Measurements from ENCODE around the gene HIRIP3. TPM values are rescaled to one million over a fixed set of nuclear protein-coding genes. Genes with fewer than 3 reads are reported as not detected.

The HIRIP3 gene
- polyA plus RNA-seq, 3 donors: 3.3 to 4.8 (median 3.7) TPM

DNA sequence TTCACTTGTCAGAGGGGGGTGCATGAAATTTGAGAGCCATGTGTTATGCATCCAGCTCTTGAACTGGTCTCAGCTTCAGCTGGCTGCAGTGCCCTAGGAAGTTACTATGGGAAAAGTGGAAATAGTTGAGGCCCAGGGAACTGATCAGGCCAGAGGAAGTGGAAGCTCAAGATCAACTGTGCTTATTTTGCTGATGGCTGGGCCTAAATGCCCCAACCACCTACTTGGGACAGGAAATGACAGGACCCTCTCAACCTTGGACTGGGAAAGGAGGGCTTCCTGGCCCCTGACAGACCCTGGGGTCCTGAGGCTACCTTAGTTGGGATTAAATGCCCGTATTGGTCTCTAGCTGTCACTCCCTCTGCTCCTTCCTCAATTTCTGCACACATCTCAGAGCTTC, 22.9 kb downstream of the HIRIP3 start:
- peak overlapping the region; percentile 17 to 43 for H3K27ac ChIP-seq (ENCODE audit: low read depth in 1 of 2, low read length in 2 of 2)

GRCh38 chr16:29971304-29971703, 24.1 kb downstream of the HIRIP3 start:
- Mint-ChIP-seq H3K9me3 (peaks cover 0 to 5% (median 2%) of the 10 kb centered on the region in 7 donors), H3K36me3 (peaks cover 26 to 52% of the 10 kb centered on the region in 2 donors), H3K4me3 (no peak overlapping the region), H3K27me3 (ENCODE audit: low read depth in 3 of 3) (peaks cover 0 to 5% (median 2%) of the 10 kb centered on the region in 3 donors), H3K4me1 (peaks cover 29% of the 10 kb centered on the region), H3K27ac (no peak overlapping the region)
- WGBS (ENCODE audit: insufficient coverage): 100% methylated on average over 3 of the region's 8 CpGs
- peaks cover 31 to 39% of the 10 kb centered on the region in 2 donors for H3K4me1 ChIP-seq (ENCODE audit: control insufficient read depth in 1 of 2, insufficient read depth in 2 of 2, low read length in 2 of 2)
- H3K9me3 ChIP-seq (replicated peaks in 1 of 2; ENCODE audit: control insufficient read depth in 1 of 2, insufficient read depth in 1 of 2, low read length in 2 of 2): no peaks in the 10 kb centered on the region
- H3K36me3 ChIP-seq (replicated peaks in 1 of 2; ENCODE audit: control insufficient read depth in 1 of 2, insufficient read depth in 2 of 2, low read length in 2 of 2): peaks cover 27 to 43% of the 10 kb centered on the region in 2 donors
- DNase-seq: no peak
- no peak overlapping the region for H2AFZ ChIP-seq (ENCODE audit: insufficient read depth, low read depth, low read length, poor library complexity, severe bottlenecking)
- intact Hi-C loops (cut with micrococcal nuclease): loop anchor here in 1 of 2 donors (10.0 kb wide), 1 partner anchor 107 kb away; the partner anchor contains the start of gene CDIPT
- no peak overlapping the region for H3K4me3 ChIP-seq (replicated peaks in 1 of 3; ENCODE audit: low read depth in 2 of 3, low read length in 3 of 3)
- no peak overlapping the region for H3K4me2 ChIP-seq (replicated peaks; ENCODE audit: extremely low read depth, low read length, poor library complexity, severe bottlenecking)
- no peak overlapping the region for H3K9ac ChIP-seq (ENCODE audit: insufficient read depth, low read length, poor library complexity, severe bottlenecking)
- no peaks in the 10 kb centered on the region for H3K27me3 ChIP-seq (ENCODE audit: control insufficient read depth in 2 of 2, insufficient read depth in 2 of 2, low read length in 2 of 2)
- no peak overlapping the region for H3K27ac ChIP-seq (ENCODE audit: low read depth in 1 of 2, low read length in 2 of 2)
- peaks cover 29% of the 10 kb centered on the region for H4K20me1 ChIP-seq (ENCODE audit: insufficient read depth, low read length)
- H3K79me2 ChIP-seq (ENCODE audit: insufficient read depth, low read length): peaks cover 26% of the 10 kb centered on the region
- TF ChIP-seq CTCF (IDR thresholded peaks at IDR 0.05): no peak

More for the DNA sequence above, 22.9 kb downstream of the HIRIP3 start:
- no peak overlapping the region for H2AFZ ChIP-seq (ENCODE audit: insufficient read depth, low read depth, low read length, poor library complexity, severe bottlenecking)
- Mint-ChIP-seq H3K4me3 (no peak overlapping the region), H3K36me3 (peaks cover 29 to 54% of the 10 kb centered on the region in 2 donors), H3K27ac (peak overlapping the region in 5 of 7 donors; percentile 56 to 88 (median 77)), H3K4me1 (peaks cover 38% of the 10 kb centered on the region), H3K27me3 (ENCODE audit: low read depth in 3 of 3) (peaks cover 0 to 5% (median 2%) of the 10 kb centered on the region in 3 donors), H3K9me3 (peaks cover 0 to 5% (median 2%) of the 10 kb centered on the region in 7 donors)
- WGBS (ENCODE audit: insufficient coverage): no CpG with 5 or more reads among the region's 1 CpG
- peaks cover 41% of the 10 kb centered on the region for H4K20me1 ChIP-seq (ENCODE audit: insufficient read depth, low read length)
- H3K4me1 ChIP-seq (ENCODE audit: control insufficient read depth in 1 of 2, insufficient read depth in 2 of 2, low read length in 2 of 2): peaks cover 31 to 43% of the 10 kb centered on the region in 2 donors
- intact Hi-C loops (cut with micrococcal nuclease): loop anchor here in 1 of 2 donors (10.0 kb wide), 1 partner anchor 108 kb away; the partner anchor contains the start of gene CDIPT
- H3K36me3 ChIP-seq (replicated peaks in 1 of 2; ENCODE audit: control insufficient read depth in 1 of 2, insufficient read depth in 2 of 2, low read length in 2 of 2): peaks cover 27 to 44% of the 10 kb centered on the region in 2 donors
- peak overlapping the region in 1 of 3 experiments; percentile 100 for H3K4me3 ChIP-seq (replicated peaks in 1 of 3; ENCODE audit: low read depth in 2 of 3, low read length in 3 of 3)
- no peaks in the 10 kb centered on the region for H3K27me3 ChIP-seq (ENCODE audit: control insufficient read depth in 2 of 2, insufficient read depth in 2 of 2, low read length in 2 of 2)
- no peak for TF ChIP-seq CTCF (IDR thresholded peaks at IDR 0.05)
- no peaks in the 10 kb centered on the region for H3K9me3 ChIP-seq (replicated peaks in 1 of 2; ENCODE audit: control insufficient read depth in 1 of 2, insufficient read depth in 1 of 2, low read length in 2 of 2)
- H3K79me2 ChIP-seq (ENCODE audit: insufficient read depth, low read length): peaks cover 37% of the 10 kb centered on the region
- H3K4me2 ChIP-seq (replicated peaks; ENCODE audit: extremely low read depth, low read length, poor library complexity, severe bottlenecking): no peak overlapping the region
- DNase-seq: no peak
- no peak overlapping the region for H3K9ac ChIP-seq (ENCODE audit: insufficient read depth, low read length, poor library complexity, severe bottlenecking)
